WTC11 (cell line): ENCODE measurements around the gene ZRANB1.

Experiments used
- ATF1 ChIP-seq: sonication (generic); formaldehyde crosslinking; IDR thresholded peaks from 2 replicates; pipeline ENCODE4 v1.8.1; 2023; ENCODE audit warnings: mild to moderate bottlenecking, moderate library complexity, missing genetic modification reagents
- GTF2I ChIP-seq: fragments of 250-450 bp; sonication (Bioruptor Pico); conservative IDR thresholded peaks from 2 replicates; pipeline ENCODE4 v1.4.0; 2021; ENCODE audit warnings: mild to moderate bottlenecking
- SP1 ChIP-seq: sonication (generic); formaldehyde crosslinking; conservative IDR thresholded peaks from 2 replicates; pipeline ENCODE4 v1.8.1; 2022; ENCODE audit warnings: missing genetic modification reagents
- TCF7 ChIP-seq: sonication (generic); formaldehyde crosslinking; IDR thresholded peaks from 2 replicates; pipeline ENCODE4 v1.8.0; 2022; ENCODE audit warnings: mild to moderate bottlenecking, low read depth, missing genetic modification reagents, moderate library complexity
- ZNF416 ChIP-seq: fragments of 250-450 bp; sonication (Bioruptor Pico); IDR thresholded peaks from 2 replicates; pipeline ENCODE4 v1.9.0; 2021; ENCODE audit warnings: mild to moderate bottlenecking, inconsistent platforms
- TF ChIP-seq, protein P1 (sequence below): fragments of 200-600 bp; IDR thresholded peaks from 2 replicates; pipeline ENCODE4 v1.8.0; 2022; ENCODE audit warnings: antibody characterized with exemption
- TF ChIP-seq, protein P2 (sequence below): sonication (generic); formaldehyde crosslinking; IDR thresholded peaks from 2 replicates; pipeline ENCODE4 v1.8.0; 2022; ENCODE audit warnings: mild to moderate bottlenecking, missing genetic modification reagents
- TF ChIP-seq, protein P3 (sequence below): sonication (generic); formaldehyde crosslinking; IDR thresholded peaks from 2 replicates; pipeline ENCODE4 v1.8.1; 2023; ENCODE audit warnings: mild to moderate bottlenecking, missing genetic modification reagents

DNA sequence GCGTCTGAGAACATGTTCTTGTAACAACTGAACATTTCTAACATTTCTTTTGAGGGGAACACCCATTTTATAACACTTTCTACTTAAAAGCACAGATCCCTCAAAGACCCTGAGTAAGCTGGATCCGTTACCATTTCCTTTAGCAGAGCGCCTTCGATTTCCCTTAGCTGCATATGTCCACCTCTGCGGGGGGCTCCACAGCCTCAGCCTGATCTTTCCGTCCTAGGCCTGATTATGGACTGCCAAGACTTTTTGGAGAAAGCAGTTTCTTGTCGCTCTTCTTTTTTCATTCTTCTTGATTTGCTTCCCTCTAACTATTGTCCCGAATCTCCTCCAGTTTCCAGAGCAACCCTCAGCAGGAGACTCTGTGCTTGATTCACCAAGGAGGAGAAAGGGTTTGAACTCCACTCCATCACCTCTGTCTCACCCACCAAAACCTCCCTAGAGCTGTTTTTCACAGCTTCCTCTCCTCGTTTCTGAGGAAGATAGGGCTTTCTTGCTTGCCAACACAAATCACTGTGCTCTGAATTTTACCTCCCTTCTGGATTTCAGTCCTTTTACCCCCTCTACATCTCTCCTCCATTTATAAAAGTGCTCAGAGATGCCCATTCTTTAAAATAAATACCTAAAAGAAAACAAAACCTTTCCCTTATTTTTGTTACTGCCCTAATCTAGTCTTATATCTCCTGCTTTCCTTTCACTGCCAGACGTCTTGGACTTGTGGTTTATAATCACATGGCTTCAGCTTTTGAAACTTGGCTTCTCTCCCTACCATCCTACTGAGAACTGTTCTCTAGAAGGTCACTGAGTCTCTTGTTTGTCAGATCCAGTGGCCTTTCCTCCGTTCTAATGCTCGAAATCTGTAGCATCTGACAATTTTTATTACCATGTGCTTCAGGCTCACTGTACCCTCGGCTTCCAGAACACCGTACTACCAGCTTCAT lies 30.5 kb upstream of the ZRANB1 start:
- TF ChIP-seq TCF7 (CRISPR knock-in tag) (no peak), SP1 (CRISPR knock-in tag) (no peak), ATF1 (CRISPR knock-in tag) (no peak), ZNF416 (CRISPR knock-in tag) (no peak), GTF2I (no peak)
- TF ChIP-seq, protein P1, sequence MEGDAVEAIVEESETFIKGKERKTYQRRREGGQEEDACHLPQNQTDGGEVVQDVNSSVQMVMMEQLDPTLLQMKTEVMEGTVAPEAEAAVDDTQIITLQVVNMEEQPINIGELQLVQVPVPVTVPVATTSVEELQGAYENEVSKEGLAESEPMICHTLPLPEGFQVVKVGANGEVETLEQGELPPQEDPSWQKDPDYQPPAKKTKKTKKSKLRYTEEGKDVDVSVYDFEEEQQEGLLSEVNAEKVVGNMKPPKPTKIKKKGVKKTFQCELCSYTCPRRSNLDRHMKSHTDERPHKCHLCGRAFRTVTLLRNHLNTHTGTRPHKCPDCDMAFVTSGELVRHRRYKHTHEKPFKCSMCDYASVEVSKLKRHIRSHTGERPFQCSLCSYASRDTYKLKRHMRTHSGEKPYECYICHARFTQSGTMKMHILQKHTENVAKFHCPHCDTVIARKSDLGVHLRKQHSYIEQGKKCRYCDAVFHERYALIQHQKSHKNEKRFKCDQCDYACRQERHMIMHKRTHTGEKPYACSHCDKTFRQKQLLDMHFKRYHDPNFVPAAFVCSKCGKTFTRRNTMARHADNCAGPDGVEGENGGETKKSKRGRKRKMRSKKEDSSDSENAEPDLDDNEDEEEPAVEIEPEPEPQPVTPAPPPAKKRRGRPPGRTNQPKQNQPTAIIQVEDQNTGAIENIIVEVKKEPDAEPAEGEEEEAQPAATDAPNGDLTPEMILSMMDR, result no peak
- TF ChIP-seq, protein P2, sequence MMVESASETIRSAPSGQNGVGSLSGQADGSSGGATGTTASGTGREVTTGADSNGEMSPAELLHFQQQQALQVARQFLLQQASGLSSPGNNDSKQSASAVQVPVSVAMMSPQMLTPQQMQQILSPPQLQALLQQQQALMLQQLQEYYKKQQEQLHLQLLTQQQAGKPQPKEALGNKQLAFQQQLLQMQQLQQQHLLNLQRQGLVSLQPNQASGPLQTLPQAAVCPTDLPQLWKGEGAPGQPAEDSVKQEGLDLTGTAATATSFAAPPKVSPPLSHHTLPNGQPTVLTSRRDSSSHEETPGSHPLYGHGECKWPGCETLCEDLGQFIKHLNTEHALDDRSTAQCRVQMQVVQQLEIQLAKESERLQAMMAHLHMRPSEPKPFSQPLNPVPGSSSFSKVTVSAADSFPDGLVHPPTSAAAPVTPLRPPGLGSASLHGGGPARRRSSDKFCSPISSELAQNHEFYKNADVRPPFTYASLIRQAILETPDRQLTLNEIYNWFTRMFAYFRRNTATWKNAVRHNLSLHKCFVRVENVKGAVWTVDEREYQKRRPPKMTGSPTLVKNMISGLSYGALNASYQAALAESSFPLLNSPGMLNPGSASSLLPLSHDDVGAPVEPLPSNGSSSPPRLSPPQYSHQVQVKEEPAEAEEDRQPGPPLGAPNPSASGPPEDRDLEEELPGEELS, result no peak
- TF ChIP-seq, protein P3, sequence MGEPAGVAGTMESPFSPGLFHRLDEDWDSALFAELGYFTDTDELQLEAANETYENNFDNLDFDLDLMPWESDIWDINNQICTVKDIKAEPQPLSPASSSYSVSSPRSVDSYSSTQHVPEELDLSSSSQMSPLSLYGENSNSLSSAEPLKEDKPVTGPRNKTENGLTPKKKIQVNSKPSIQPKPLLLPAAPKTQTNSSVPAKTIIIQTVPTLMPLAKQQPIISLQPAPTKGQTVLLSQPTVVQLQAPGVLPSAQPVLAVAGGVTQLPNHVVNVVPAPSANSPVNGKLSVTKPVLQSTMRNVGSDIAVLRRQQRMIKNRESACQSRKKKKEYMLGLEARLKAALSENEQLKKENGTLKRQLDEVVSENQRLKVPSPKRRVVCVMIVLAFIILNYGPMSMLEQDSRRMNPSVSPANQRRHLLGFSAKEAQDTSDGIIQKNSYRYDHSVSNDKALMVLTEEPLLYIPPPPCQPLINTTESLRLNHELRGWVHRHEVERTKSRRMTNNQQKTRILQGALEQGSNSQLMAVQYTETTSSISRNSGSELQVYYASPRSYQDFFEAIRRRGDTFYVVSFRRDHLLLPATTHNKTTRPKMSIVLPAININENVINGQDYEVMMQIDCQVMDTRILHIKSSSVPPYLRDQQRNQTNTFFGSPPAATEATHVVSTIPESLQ (CRISPR knock-in tag), result no peak
